NCI-H1436 treated with DMSO at 0.1 percent for 48 hours (cell line): Measurements from ENCODE around the gene FGF3.

Experiments used
- DNase-seq: peaks from one replicate; lab custom pipeline; 2025; lab: John Stamatoyannopoulos, UW

The FGF3 gene

GRCh38 chr11:69844396-69844795 is 25.2 kb upstream of the FGF3 start:
- no peak for DNase-seq

DNA sequence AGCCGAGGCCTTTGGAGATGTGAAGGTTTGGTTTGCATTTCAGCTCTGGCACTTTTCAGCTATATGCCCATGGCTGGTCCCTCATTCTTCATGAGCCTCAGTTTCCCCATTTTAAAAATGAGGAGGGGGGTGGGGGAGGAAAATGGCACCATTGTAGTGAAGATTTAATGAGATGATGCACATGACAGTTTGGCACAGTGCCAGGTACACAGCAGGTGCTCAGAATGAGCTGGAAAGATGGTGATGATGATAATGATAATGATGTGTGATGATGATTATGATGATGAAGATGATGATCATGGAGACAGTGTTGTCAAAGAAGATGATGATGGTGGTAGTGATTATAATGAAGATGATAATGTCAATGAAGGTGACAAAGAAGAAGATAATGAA is 24.3 kb upstream of the FGF3 start:
- no peak for DNase-seq

- no peak for DNase-seq
Observed at GRCh38 chr11:69842746-69843528, 23.7 kb upstream of the FGF3 start.

- no peak for DNase-seq
Observed at GRCh38 chr11:69841859-69842698, 22.9 kb upstream of the FGF3 start.

GRCh38 chr11:69841170-69841858 is 22.1 kb upstream of the FGF3 start:
- no peak for DNase-seq

DNA sequence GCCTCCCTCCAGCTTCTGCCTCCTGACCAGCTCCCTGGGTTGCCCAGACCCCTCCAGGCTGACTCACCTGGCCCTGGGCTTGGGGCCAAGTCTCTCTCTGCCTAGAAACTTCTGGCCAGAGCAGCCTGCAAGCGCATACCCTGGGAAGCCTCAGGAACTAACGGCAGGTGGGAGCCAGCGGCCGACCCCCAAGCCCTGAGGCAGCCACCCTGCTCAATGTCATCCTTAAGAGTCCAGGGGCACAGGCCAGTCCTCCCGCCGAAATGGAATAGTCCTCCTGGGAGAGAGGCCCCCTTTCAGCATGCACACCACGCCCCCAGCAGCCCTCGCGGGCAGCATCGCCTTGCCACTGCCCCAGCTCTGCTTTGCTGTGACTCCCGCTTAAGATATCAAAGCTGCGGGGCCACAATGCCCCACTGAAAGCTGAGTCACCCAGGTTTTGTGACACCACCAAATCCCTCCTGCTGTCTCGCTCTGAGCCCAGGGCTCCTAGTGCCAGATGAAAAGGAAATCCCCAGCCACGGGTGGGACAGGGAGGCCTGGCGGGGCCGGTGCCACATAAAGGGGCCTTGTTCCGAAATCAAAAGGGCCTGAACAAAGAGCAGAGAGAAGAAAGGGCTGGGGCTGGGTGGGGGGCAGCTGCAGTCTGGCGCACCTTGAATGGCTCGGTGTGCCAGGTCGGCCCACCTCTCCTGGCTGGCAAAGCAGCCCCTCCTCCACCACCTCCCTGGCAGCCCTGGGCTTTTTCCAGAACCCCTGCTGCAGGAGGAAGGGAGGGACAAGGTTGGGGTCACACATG is 21.4 kb upstream of the FGF3 start:
- no peak for DNase-seq

GRCh38 chr11:69839516-69839915 is 20.3 kb upstream of the FGF3 start:
- DNase-seq = no peak

- DNase-seq = no peak
Observed at GRCh38 chr11:69837791-69838190, 18.6 kb upstream of the FGF3 start.

DNA sequence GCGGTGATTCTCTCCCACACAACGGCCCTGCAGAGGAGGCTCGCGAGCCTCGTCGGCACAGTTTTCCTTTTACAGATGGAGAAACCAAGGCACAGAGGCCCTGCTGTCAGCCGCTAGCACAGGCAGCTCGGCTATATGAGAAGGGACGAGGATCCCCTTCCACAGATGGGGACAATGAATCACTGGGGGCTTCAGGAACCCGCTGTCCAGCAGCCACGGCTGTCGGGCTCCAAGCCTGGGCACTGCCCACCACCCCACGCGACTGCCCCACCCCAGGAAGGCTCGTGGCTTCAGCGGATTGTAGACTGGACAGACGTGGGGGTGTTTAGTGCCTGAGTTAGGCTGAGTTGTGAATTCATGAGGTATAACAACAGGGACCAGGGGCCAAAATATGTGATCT is 17.2 kb upstream of the FGF3 start:
- DNase-seq = no peak

GRCh38 chr11:69834811-69835800 is 15.9 kb upstream of the FGF3 start:
- no peak for DNase-seq

GRCh38 chr11:69834251-69834650 is 15.0 kb upstream of the FGF3 start:
- no peak for DNase-seq

DNA sequence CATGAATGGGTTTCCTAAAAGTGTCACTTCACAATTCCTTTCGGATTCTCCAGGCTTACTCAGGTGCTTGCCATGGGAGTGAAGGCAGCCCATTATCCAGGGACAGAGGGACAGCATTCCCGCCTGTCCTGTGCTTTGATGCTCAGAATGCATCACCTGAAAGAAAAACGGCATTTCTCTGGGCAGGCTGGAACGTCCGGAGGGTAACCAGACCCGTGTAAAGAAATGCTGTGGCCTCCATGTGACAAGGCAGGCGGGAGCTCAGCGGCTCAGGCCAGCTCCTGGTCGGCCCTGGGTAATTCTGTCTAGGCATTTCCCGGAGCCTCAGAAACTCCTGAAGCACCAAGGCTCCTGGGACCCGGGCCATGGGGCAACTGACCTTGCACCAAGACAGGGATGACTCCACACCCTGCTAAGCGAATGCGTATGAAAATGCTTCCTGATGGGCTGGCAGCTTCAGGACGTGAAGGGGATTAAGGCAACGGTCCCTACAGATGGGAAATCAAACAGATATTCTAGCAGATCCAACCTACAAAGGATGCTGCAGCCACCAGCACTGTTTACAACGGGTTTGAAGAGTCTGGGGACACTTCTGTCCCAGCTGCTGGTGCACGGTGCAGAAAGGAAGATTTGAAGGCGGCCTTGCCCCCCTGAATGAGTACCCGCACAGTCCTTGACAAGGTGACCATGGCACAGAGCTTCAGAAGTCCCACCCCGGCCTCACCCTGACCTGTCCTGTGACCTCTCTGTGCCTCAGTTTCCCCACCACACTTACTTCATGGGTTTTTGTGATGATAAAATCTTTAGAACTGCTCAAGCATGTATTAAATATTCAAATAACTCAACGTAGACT is 13.6 kb upstream of the FGF3 start:
- no peak for DNase-seq

DNA sequence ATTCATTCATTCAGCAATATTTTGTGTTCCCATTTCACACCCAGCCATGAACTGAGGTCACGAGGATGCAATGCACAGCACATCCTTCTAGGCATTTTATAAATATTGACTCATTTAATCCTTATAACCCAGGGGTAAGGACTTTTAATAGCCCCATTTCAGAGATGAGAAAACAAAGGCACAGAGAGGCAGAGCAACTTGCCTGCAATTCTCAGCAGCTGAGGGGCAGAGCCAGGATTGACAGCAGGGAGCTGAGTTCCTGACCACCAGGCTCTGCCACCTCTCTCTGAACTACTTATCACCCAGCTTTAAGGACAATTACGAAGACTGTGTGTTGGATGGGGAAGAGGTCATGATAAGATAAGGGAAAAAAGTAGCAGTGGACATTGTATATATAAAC is 12.8 kb upstream of the FGF3 start:
- no peak for DNase-seq

DNA sequence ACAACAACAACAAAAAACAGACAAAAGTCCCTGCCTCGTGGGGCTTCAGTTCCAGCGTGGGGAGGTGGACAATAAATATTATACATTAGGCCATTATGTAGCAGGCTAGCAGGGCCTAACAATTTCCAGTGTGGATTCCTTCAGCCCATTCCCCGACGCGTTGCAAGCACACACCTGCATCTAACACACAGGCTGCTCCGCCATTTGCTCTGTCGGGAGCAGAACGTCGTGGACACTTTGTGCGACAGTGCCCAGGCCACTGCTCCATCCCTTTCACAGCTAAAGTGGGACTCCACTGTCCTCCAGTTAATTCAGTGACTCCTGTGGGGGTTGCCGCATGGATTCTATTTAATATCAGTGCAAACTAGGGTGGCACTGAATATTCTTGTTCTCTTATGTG is 10.9 kb upstream of the FGF3 start:
- no peak for DNase-seq

DNA sequence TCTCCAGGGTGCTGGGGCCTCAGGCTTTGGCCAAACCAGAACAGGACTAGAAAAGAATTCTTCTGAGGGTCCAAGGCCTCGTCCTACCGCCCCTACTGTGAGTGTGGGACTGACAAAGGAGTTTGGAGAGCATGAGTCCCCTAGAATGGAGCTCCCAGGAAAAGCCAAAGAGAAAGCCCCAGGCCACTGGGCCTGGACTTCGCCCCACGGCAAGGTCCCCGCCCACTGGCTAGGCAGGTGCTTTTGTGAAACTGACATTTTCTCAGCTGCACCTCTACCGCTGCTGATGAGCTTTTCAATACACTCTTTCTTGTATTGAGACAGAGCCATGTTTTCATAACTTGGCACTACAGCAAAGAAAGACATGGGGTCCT is 9.7 kb upstream of the FGF3 start:
- DNase-seq = no peak

GRCh38 chr11:69828276-69828970 is 9.2 kb upstream of the FGF3 start:
- DNase-seq = no peak

DNA sequence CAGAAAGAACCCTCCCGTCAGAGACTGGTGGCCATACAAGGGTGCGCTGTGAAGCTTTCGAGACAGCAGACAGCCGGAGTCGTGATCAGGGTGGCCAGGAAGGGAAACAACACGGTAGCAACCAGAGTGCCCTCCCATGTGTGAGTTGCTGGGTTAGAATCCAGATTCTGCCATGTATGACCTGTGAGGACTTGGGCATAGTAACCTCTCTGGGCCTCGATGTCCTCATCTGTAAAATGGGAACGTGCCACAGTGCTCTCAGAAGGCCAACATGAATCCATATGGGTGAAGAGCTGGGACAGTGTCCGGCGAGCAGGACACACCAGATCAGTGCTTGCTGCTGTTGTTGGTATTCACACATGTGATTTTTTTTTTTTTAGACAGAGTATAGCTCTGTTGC is 7.6 kb upstream of the FGF3 start:
- DNase-seq = no peak

DNA sequence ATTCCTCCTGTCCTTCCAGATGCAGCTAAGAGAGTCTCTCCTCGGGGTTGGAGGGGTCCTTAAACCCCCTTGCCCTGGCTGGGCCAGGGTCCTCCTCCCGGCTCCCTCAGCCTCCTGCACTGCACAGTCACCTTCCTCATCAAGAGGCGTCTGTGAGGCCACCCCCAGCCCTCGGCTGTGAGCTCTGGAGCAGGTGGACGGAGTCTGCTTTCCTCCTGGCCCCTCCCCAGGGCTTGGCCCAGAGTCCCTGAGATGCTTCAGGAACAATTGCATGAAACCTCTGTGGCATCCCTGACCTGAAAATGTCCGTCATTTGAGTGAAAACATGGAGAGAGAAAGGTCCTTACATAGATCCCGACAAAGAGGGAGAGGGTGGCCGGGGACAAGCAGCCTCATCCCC is 6.7 kb upstream of the FGF3 start:
- DNase-seq = no peak
